ENCODE data around the gene FN3K.

- TF ChIP-seq CTCF (IDR thresholded peaks at IDR 0.05) (peak; percentile 95 to 98 (median 96)), POLR2A (IDR thresholded peaks at IDR 0.05) (no peak)
Observed at GRCh38 chr17:82781894-82782274, 46.5 kb downstream of the FN3K start.
